ENCODE results near the gene DSCAML1.

Gene DSCAML1

DNA sequence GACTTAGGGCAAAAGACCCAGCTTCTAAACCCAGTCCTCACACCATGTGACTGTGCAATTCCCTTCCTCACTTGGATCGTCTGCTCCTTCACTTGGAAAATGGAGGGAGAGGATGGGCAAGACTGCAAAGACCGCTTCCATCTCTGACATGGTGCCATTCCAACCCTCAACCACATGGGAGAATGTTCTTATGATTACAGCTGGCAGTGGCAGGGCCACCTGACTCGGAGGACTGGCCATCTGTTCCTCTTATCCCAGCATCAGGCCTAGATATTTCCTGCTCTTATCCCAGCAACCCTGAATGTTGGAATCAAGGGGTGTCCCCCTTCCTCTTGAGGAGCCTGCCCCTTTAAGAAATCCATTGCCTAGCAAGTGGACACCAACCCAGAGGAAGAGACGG is 15.4 kb downstream of the DSCAML1 start:
- FAIRE-seq: no peak
- no peak for TF ChIP-seq POLR2AphosphoS5 (IDR thresholded peaks at IDR 0.05; ENCODE audit: low read depth, low read length)
- TF ChIP-seq TAF1 (IDR thresholded peaks at IDR 0.05; ENCODE audit: low read depth, low read length): no peak
- TF ChIP-seq PAX5 (IDR thresholded peaks at IDR 0.05; ENCODE audit: insufficient read depth, low read length, severe bottlenecking): no peak
- TF ChIP-seq POLR2A (IDR thresholded peaks at IDR 0.05; ENCODE audit: low read depth, low read length): no peak
- no peak for TF ChIP-seq POU2F2 (IDR thresholded peaks at IDR 0.05; ENCODE audit: low read depth, low read length)
- no peak for TF ChIP-seq SPI1 (IDR thresholded peaks at IDR 0.05; ENCODE audit: low read depth, low read length)
- no peak for DNase-seq (ENCODE audit: insufficient read length, low spot score)

DNA sequence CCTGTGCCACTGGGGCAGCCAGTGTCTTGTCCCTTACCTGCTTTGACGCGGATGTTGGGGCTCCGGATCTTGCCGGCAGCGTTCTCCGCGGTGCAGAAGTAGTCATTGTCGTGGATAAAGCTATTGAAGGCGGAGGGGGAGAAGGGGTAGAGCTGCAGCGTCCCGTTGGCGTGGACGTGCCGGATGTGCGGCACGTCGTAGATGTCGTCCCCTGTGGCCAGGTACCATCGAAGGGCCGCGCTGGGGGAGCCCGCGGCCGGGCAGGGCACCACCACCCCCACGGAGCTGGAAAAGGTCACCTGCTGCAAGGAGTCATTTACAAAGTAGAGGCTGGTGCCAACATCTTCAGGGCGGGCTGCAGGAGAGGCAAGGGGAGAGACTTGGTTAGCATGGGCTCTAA is 16.6 kb downstream of the DSCAML1 start:
- no peak for TF ChIP-seq TAF1 (IDR thresholded peaks at IDR 0.05; ENCODE audit: low read depth, low read length)
- TF ChIP-seq SPI1 (IDR thresholded peaks at IDR 0.05; ENCODE audit: low read depth, low read length): no peak
- no peak for TF ChIP-seq POLR2A (IDR thresholded peaks at IDR 0.05; ENCODE audit: low read depth, low read length)
- TF ChIP-seq POU2F2 (IDR thresholded peaks at IDR 0.05; ENCODE audit: low read depth, low read length): no peak
- TF ChIP-seq PAX5 (IDR thresholded peaks at IDR 0.05; ENCODE audit: insufficient read depth, low read length, severe bottlenecking): no peak
- TF ChIP-seq POLR2AphosphoS5 (IDR thresholded peaks at IDR 0.05; ENCODE audit: low read depth, low read length): no peak
- no peak for FAIRE-seq

DNA sequence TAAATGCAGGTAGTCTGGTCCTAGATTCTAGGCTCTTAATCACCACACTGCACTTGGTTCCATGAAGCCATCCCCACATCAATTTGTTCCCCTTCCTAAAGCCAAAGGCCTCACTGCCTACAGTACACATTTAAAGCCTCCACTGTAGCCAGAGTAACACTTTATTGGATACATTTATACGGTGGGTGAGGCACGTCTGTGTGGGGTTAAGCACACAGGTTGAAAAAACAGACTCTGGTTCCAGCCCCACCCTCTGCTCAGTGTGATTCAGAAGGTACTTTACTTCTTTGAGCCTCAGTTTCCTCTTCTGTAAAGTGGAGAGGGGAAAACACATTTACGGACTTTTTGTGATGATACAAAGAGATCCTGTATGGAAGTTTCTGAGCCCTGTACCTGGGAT is 22.5 kb downstream of the DSCAML1 start:
- FAIRE-seq (no peak), DNase-seq (ENCODE audit: insufficient read length, low spot score) (no peak)
- TF ChIP-seq POU2F2 (IDR thresholded peaks at IDR 0.05; ENCODE audit: low read depth, low read length) (no peak), POLR2A (IDR thresholded peaks at IDR 0.05; ENCODE audit: low read depth, low read length) (no peak), TAF1 (IDR thresholded peaks at IDR 0.05; ENCODE audit: low read depth, low read length) (no peak), PAX5 (IDR thresholded peaks at IDR 0.05; ENCODE audit: insufficient read depth, low read length, severe bottlenecking) (no peak), SPI1 (IDR thresholded peaks at IDR 0.05; ENCODE audit: low read depth, low read length) (no peak), POLR2AphosphoS5 (IDR thresholded peaks at IDR 0.05; ENCODE audit: low read depth, low read length) (no peak)

More for the DNA sequence above, 16.6 kb downstream of the DSCAML1 start:
- DNase-seq (ENCODE audit: insufficient read length, low spot score): no peak

DNA sequence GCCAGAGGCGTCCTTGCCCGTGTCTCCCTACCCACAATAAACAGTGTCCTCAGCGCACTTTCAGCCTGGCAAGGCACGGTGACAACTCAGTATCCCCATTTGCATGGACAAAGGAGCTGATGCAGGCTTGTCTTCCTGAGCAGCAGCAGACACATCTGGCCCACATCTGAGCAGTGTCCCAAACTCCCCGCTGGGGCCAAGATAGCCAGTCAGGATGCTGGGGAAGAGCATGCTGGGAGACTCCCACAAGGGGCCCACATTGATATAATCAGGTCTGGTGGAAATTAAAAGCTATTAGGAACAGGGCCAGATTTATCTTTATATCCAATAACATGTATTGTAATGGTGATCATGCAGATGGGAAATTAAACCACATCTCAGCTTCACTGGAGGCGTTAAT is 24.7 kb downstream of the DSCAML1 start:
- DNase-seq (ENCODE audit: insufficient read length, low spot score) (no peak), FAIRE-seq (no peak)
- TF ChIP-seq POLR2A (IDR thresholded peaks at IDR 0.05; ENCODE audit: low read depth, low read length) (no peak), POU2F2 (IDR thresholded peaks at IDR 0.05; ENCODE audit: low read depth, low read length) (no peak), POLR2AphosphoS5 (IDR thresholded peaks at IDR 0.05; ENCODE audit: low read depth, low read length) (no peak), TAF1 (IDR thresholded peaks at IDR 0.05; ENCODE audit: low read depth, low read length) (no peak), SPI1 (IDR thresholded peaks at IDR 0.05; ENCODE audit: low read depth, low read length) (no peak), PAX5 (IDR thresholded peaks at IDR 0.05; ENCODE audit: insufficient read depth, low read length, severe bottlenecking) (no peak)

DNA sequence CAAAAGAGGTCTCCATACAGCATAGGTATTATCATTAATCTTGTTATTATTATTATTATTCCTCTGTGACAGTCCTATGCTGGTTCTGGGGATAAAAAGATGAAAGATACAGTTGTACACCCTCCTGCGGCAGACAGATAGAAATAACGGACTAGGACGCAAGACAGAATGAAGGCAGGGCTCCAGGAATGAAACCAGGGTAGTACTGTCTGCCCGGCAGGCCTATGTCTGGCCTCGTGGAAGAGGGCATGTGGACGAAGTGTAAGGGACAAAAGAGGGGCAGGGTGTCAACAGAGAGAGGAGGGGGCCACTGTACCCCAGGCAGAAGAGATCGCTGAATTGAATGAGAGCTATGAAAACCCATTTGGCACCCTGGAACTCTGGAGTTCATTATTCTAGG is 25.2 kb downstream of the DSCAML1 start:
- TF ChIP-seq PAX5 (IDR thresholded peaks at IDR 0.05; ENCODE audit: insufficient read depth, low read length, severe bottlenecking) (no peak), POLR2A (IDR thresholded peaks at IDR 0.05; ENCODE audit: low read depth, low read length) (no peak), SPI1 (IDR thresholded peaks at IDR 0.05; ENCODE audit: low read depth, low read length) (no peak), POU2F2 (IDR thresholded peaks at IDR 0.05; ENCODE audit: low read depth, low read length) (no peak), TAF1 (IDR thresholded peaks at IDR 0.05; ENCODE audit: low read depth, low read length) (no peak), POLR2AphosphoS5 (IDR thresholded peaks at IDR 0.05; ENCODE audit: low read depth, low read length) (no peak)
- FAIRE-seq (no peak), DNase-seq (ENCODE audit: insufficient read length, low spot score) (no peak)

DNA sequence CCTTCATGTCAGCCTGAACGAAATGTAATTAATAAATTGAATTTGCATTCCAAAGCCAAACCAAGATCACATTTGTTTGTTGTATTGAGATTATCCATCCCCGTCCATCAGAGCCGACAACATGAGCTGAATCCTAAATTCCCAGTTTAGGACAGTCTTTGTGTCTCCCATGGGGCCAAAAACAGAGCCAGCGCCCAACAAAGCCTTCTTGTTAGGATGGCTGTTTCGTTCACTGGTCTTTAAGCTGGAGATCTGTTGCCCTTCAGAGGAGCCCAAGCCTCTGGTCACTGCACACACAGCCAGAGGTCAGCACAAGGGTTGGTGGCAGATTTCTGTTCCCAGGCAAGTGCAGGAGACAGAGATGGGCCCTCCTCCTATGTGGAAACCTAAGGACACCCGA is 25.8 kb downstream of the DSCAML1 start:
- FAIRE-seq: no peak
- TF ChIP-seq POLR2AphosphoS5 (IDR thresholded peaks at IDR 0.05; ENCODE audit: low read depth, low read length): no peak
- no peak for TF ChIP-seq POLR2A (IDR thresholded peaks at IDR 0.05; ENCODE audit: low read depth, low read length)
- no peak for TF ChIP-seq SPI1 (IDR thresholded peaks at IDR 0.05; ENCODE audit: low read depth, low read length)
- no peak for TF ChIP-seq PAX5 (IDR thresholded peaks at IDR 0.05; ENCODE audit: insufficient read depth, low read length, severe bottlenecking)
- TF ChIP-seq TAF1 (IDR thresholded peaks at IDR 0.05; ENCODE audit: low read depth, low read length): no peak
- no peak for TF ChIP-seq POU2F2 (IDR thresholded peaks at IDR 0.05; ENCODE audit: low read depth, low read length)

DNA sequence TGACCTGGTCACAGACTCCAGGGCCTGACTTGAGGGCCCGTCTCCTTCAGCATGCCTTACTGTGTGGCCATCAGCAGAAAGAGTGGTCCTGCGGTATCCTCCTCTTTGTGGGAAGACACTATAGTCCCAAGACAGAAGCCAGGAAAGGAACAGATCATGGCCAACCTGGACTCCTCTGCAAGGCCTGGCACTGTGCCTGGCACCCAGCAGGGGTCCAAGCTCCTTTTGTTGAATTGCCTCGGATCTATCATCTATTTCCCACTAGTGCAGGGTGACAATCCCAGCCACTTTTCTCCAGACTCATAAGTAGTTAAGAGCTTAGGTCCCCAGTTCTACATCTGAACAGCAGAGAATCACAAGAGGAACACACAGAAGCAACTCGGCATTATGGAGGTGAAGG is 27.0 kb downstream of the DSCAML1 start:
- FAIRE-seq (no peak), DNase-seq (ENCODE audit: insufficient read length, low spot score) (no peak)
- TF ChIP-seq TAF1 (IDR thresholded peaks at IDR 0.05; ENCODE audit: low read depth, low read length): no peak
- no peak for TF ChIP-seq POU2F2 (IDR thresholded peaks at IDR 0.05; ENCODE audit: low read depth, low read length)
- no peak for TF ChIP-seq POLR2A (IDR thresholded peaks at IDR 0.05; ENCODE audit: low read depth, low read length)
- TF ChIP-seq SPI1 (IDR thresholded peaks at IDR 0.05; ENCODE audit: low read depth, low read length): no peak
- TF ChIP-seq POLR2AphosphoS5 (IDR thresholded peaks at IDR 0.05; ENCODE audit: low read depth, low read length): no peak
- no peak for TF ChIP-seq PAX5 (IDR thresholded peaks at IDR 0.05; ENCODE audit: insufficient read depth, low read length, severe bottlenecking)

More for the DNA sequence above, 25.8 kb downstream of the DSCAML1 start:
- DNase-seq (ENCODE audit: insufficient read length, low spot score): no peak

DNA sequence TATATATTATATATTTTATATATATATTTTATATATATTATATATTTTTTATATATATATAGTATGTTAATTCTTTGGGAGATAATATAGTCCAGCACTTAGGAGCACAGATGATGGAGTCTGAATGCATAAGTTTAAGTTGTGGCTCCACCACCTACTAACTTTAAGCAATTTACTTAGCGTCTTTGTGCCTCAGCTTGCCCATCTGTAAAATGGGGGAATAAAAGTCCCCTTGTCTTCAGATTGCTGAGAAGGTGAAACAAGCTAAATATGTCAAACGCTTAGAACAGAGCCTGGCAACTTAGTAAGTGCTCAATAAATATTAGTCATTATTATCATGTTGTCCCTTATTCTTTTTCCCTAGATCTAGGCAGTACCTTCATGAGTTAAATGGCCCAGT is 27.5 kb downstream of the DSCAML1 start:
- no peak for DNase-seq (ENCODE audit: insufficient read length, low spot score)
- TF ChIP-seq SPI1 (IDR thresholded peaks at IDR 0.05; ENCODE audit: low read depth, low read length) (no peak), TAF1 (IDR thresholded peaks at IDR 0.05; ENCODE audit: low read depth, low read length) (no peak), POLR2AphosphoS5 (IDR thresholded peaks at IDR 0.05; ENCODE audit: low read depth, low read length) (no peak), PAX5 (IDR thresholded peaks at IDR 0.05; ENCODE audit: insufficient read depth, low read length, severe bottlenecking) (no peak), POU2F2 (IDR thresholded peaks at IDR 0.05; ENCODE audit: low read depth, low read length) (no peak), POLR2A (IDR thresholded peaks at IDR 0.05; ENCODE audit: low read depth, low read length) (no peak)
- FAIRE-seq: no peak

DNA sequence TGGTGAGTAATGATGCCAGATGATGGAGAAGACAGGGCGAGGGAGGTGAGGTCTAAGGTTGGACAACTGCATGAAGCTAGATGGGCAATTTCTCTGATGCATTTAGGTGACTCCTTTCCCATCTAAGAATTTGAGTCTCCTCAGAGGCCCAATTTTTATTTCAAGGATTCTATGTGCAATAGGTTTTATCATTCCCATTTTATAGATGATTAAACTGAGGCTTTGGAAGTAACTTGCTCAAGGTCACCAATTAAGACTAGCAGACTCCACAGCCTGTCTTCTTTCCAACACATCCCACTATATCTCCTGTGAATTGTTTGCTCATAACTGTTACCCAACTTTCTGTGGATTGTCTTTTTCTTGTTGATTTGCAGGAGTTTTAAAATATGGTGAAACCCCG is 28.5 kb downstream of the DSCAML1 start:
- no peak for TF ChIP-seq TAF1 (IDR thresholded peaks at IDR 0.05; ENCODE audit: low read depth, low read length)
- DNase-seq (ENCODE audit: insufficient read length, low spot score) (no peak), FAIRE-seq (no peak)

DNA sequence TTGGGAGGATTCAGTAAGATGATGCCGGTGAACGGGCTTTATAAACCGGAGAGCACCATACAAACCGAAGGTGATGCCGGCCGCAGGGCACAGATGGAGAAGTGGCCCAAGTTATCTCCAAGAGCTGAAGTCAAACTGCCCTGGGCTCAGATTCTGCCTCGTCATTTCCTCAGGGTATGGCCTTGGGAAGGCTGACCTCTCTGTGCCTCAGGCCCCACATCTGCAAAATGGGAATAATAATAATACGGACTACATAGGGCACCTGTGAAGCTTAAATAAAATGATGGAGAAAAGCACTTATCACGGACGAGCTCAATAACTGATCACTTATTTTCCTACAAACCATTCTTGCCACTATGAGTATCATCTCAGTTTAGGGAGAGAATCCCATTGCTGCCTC is 29.9 kb downstream of the DSCAML1 start:
- TF ChIP-seq TAF1 (IDR thresholded peaks at IDR 0.05; ENCODE audit: low read depth, low read length) (no peak), POU2F2 (IDR thresholded peaks at IDR 0.05; ENCODE audit: low read depth, low read length) (no peak), SPI1 (IDR thresholded peaks at IDR 0.05; ENCODE audit: low read depth, low read length) (no peak), POLR2AphosphoS5 (IDR thresholded peaks at IDR 0.05; ENCODE audit: low read depth, low read length) (no peak), POLR2A (IDR thresholded peaks at IDR 0.05; ENCODE audit: low read depth, low read length) (no peak), PAX5 (IDR thresholded peaks at IDR 0.05; ENCODE audit: insufficient read depth, low read length, severe bottlenecking) (no peak)
- no peak for DNase-seq (ENCODE audit: insufficient read length, low spot score)
- no peak for FAIRE-seq

All from GM12891 (cell line).